H54 (cell line): ENCODE results near the gene KLHDC8B.

Source experiments
- DNase-seq: peaks from one replicate; pipeline ENCODE4 v3.0.0; 2011; ENCODE audit warnings: low spot score, mixed read lengths; ENCODE audit not compliant: insufficient read length
- FAIRE-seq: peaks from 3 replicates; lab custom pipeline; 2011; peaks lifted over from hg19 to GRCh38; lab: Jason Lieb, UNC
- POLR2A ChIP-seq: IDR thresholded peaks from 2 replicates; pipeline ENCODE4 v1.6.1; 2011; ENCODE audit warnings: low read depth, mild to moderate bottlenecking, low read length

KLHDC8B gene

DNA sequence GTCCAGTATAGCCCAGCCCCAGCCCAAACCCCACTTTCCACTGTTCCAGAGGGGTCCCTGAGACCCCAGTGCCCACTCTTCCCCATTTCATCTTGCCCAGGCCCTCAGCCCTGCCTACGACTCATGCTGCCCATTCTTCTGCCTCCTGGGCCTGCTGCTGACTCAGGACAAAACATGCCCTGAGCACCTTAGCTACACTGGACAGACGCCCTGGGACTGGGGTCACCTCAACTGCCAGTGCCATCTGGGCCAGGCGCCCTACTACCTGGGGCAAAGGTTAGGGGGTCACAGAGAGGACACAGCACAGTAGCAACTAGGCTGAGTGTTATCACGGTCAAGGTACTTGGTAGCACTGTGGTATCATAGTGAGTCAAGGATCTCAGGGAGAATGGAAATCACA is 35.9 kb upstream of the KLHDC8B start:
- DNase-seq: no peak
- no peak for FAIRE-seq
- TF ChIP-seq POLR2A: no peak

DNA sequence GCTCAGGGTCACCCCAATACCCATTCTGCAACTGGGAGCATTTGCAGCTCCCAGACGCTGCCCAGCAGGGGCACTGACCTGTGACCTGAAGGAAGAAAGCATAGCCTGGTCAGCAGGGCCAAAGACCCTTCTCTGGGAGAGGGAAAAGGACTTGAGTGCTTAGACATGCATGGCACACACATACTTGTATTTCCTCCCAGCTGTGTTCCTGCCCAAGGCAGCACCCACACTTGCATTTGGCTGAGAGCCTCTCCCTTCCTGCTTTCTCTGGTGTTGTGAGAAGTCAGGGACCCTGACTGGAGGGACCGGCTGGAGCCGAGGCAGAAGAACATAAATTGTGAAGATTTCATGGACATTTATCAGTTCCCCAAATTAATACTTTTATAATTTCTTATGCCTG is 31.3 kb upstream of the KLHDC8B start:
- FAIRE-seq: no peak
- no peak for TF ChIP-seq POLR2A

DNA sequence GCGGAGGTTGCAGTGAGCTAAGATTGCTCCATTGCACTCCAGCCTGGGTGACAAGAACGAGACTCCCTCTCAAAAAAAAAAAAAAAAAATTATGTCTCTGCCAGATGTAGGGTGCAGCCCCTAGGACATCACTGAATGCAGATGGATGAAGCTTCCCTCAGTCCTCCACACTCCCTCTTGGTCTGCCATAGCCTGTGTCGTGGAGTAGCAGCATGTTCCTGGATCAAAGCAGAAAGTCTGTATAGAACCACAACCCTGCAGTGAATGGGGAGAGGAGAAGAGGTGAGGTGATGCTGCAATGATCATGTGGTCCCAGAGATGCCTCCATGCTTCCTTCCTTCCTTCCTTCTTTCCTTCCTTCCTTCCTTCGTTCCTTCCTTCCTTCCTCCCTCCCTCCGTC is 23.2 kb upstream of the KLHDC8B start:
- no peak for TF ChIP-seq POLR2A
- FAIRE-seq (no peak), DNase-seq (no peak)

More for the DNA sequence above, 31.3 kb upstream of the KLHDC8B start:
- no peak for DNase-seq

GRCh38 chr3:49151610-49152009 is 19.8 kb upstream of the KLHDC8B start:
- no peak for TF ChIP-seq POLR2A
- FAIRE-seq: no peak

DNA sequence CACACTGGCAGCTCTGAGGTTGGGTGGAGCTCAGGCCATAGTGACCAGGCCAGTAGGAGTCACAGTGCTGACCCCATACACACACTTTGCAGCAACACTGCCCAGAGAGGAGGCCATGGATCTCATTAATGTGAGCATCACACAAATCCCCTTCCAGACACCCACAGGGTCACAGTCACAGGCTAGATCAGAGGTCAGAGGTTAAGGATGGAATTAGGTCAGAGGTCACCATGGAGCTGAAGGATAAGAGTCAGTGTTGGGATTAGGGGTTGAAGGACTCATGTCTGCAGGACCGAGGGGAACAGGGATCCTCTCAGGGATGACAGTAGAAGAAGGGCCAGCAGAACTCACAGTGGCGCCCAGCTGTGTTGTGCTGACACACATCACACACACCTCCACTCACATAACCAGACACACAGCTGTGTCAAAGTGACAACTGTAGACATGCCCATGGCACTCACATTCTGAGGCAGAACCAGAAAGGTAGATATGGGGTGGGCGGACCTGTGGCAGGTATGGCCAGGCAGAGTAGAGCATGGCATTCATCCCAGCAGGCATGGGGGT is 18.0 kb upstream of the KLHDC8B start:
- no peak for FAIRE-seq
- no peak for DNase-seq
- no peak for TF ChIP-seq POLR2A

More at GRCh38 chr3:49151610-49152009, 19.8 kb upstream of the KLHDC8B start:
- no peak for DNase-seq

- FAIRE-seq: no peak
- TF ChIP-seq POLR2A: no peak
Observed at GRCh38 chr3:49157289-49157688, 14.1 kb upstream of the KLHDC8B start.

GRCh38 chr3:49158103-49158709 is 13.2 kb upstream of the KLHDC8B start:
- TF ChIP-seq POLR2A: no peak
- no peak for DNase-seq
- FAIRE-seq: no peak

More at GRCh38 chr3:49157289-49157688, 14.1 kb upstream of the KLHDC8B start:
- DNase-seq: no peak

DNA sequence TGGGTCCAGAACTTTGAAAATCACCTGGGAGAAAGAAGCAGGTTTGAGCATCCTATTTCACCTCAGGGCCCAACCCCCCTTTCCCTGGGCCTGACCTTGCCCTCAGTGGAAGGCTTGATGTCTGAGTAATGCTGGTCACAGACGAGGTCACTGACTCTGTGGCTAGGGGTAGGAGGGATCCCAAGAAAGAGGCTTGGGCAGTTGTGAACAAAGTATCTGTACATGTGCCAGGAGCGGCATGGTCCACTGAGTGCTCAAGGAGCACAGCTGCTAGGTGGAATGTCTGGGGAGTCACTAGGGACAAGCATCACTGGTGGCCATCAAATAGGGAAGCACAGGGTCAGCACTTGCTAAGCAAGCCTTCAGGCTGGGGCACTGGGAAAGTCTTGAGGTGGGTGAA is 12.6 kb upstream of the KLHDC8B start:
- no peak for TF ChIP-seq POLR2A
- no peak for DNase-seq
- FAIRE-seq: no peak

DNA sequence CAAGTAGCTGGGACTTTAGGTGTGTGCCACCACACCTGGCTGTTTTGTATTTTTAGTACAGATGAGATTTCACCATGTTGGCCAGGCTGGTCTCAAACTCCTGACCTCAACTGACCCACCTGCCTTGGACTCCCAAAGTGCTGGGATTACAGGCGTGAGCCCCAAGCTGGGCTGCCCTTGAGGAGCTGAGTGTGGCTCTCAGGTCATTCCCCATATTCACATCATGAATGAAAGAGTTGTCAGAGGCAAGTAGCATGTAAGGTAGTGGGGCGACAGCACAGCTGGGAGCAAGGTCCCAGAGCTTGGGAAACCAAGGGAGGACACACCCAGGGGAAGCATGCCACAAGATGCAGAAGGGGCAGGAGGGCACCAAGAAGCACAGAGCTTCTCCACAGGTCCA is 10.2 kb upstream of the KLHDC8B start:
- DNase-seq (no peak), FAIRE-seq (no peak)

GRCh38 chr3:49161808-49162530 is 9.4 kb upstream of the KLHDC8B start:
- DNase-seq: no peak
- no peak for FAIRE-seq
- no peak for TF ChIP-seq POLR2A

More for the DNA sequence above, 10.2 kb upstream of the KLHDC8B start:
- no peak for TF ChIP-seq POLR2A

DNA sequence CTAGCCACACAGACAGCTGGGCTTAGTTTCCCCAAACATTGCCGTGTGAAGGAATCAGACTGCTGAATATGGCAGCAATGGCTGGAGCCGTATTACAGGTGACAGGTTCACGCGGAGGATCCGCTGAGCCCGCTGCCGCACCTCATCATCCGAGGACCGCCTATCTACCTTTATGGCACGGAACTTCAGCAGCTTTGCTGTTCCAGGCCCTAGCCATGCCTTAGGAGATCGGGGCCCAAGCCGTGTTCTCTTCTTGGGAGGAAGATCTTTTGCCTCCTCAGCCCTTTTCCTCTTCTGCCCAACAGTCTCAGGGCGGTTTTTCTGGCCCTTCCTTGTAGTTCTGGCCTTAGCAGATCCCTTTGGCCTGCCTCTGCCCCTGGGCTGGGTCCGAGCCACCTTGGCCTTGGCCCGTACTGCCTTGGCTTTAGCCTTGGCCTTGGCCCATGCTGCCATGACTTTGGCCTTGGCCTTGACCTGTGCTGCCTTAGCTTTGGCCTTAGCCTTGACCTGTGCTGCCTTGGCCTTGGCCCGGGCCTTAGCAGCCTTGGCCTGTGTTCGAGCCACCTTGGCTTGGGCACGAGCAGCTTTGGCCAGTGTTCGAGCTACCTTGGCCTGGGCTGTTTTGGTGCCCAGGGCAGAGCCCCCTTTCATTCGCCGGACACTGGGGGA is 8.5 kb upstream of the KLHDC8B start:
- FAIRE-seq (no peak), DNase-seq (no peak)
- no peak for TF ChIP-seq POLR2A

DNA sequence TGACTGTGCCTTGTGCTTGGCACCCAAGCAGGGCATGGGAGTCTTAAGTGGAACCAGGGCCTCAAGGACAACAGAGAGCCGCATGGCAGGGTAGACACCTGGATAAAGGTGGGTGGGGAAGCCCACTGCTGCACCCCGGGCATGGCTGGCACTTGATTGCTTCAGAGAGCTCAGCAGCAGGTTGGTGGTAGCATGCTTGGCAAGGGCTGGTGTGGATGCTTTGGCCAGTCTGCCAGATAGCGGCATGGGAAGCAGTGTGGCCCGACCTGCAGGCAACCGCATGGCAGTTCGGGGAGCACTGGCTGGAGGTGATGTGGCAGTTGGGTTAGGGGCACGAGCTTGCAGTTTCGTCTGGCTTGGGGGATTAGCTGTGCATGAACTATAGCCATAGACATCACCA is 7.8 kb upstream of the KLHDC8B start:
- TF ChIP-seq POLR2A: no peak
- no peak for FAIRE-seq

DNA sequence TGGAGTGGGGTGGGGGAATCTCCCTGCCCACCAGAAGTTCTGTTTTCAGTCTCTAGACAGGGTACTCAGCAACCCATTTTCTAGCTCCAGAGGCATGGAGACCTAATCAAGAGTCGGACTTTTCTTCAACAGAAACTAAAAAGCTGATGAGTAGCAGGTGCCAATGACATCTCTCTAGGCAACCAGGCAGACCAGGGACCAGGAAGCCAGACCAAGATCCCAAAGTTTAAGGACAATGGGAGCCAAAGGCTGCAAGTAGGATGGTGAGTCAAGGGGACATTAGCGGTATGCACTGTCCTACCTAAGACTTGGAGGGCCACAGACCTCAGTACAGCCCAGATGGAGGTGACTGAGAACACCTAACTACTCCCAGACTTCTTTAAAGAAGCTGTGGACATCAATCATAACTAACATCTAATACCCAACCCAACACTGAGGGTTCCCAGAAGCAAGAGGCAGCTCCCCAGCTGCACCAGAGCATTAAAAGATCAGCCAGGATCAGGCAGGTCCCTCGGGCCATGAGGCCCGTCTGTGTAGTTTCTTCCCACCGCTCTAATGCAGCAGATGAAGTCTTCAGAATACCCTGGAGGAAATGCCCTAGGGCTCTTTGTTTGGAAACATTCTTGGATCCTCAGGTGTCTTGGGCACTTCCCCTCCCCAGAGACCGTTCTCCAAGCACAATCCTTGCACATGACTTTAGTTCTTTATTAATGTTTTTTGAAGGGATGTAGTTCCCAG is 6.2 kb upstream of the KLHDC8B start:
- FAIRE-seq: no peak
- no peak for DNase-seq
- TF ChIP-seq POLR2A: no peak

More for the DNA sequence above, 7.8 kb upstream of the KLHDC8B start:
- no peak for DNase-seq
